ENCODE results near the gene TMEM45B. TPM values are rescaled to one million over a fixed set of nuclear protein-coding genes. Genes with fewer than 3 reads are reported as not detected.
A peak's percentile ranks its signal among the peaks of the same experiment; 100 is the strongest.

The TMEM45B gene
- total and polyA plus RNA-seq, 8 donors = 0.51 to 3.1 (median 1.6) TPM

DNA sequence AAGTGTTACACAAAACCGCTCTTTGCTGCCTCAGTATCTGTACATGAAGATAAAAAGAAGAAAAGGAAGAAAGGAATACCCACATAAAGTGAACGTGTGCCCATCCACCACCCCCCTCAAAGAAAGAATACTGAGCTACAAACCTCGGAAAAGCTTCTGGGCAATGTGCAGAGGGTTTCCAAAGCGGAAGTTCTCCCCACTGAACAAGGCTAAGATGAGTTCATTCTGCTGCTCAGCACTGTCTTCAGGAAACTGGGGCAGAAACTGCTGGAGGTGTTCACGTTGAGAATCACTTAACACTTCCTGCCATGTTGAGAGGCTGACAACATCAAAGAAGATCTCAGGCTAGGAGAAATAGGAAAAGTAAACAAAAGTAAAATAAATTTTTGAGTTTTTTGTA is 72.8 kb downstream of the TMEM45B start:
- WGBS, 2 donors = 89% methylated on average over 5 of the region's 5 CpGs
- Histone ChIP-seq H3K4me1 (no peaks in the 10 kb centered on the region), H3K4me3 (no peak overlapping the region), H3K27ac (no peak overlapping the region), H3K36me3 (peaks cover 0 to 54% (median 22%) of the 10 kb centered on the region in 3 donors), H3K9me3 (no peaks in the 10 kb centered on the region), H3K27me3 (no peaks in the 10 kb centered on the region)
- no peak for TF ChIP-seq CTCF (IDR thresholded peaks at IDR 0.05)
- ATAC-seq = no peak
- no peak for DNase-seq
- no peak for FAIRE-seq
- intact Hi-C loops (cut with DNase I) = no loop called here

GRCh38 chr11:129894278-129895125 is 78.9 kb downstream of the TMEM45B start:
- ATAC-seq (peak in 2 of 4 donors; percentile 29 to 38), DNase-seq (no peak), FAIRE-seq (no peak)
- Histone ChIP-seq H3K4me1 (peaks cover 0 to 8% (median 0%) of the 10 kb centered on the region in 3 donors), H3K9me3 (no peaks in the 10 kb centered on the region), H3K36me3 (no peaks in the 10 kb centered on the region), H3K27me3 (no peaks in the 10 kb centered on the region), H3K27ac (peak overlapping the region; percentile 40 to 79 (median 56)), H3K4me3 (peak overlapping the region; percentile 75 to 93 (median 86))
- WGBS, 2 donors = 14 to 17% methylated on average over 13 of the region's 13 CpGs
- intact Hi-C loops (cut with DNase I) = no loop called here
- TF ChIP-seq CTCF (IDR thresholded peaks at IDR 0.05) = no peak

GRCh38 chr11:129895126-129896041 is 79.7 kb downstream of the TMEM45B start, which contains the start of gene NFRKB:
TSS of gene NFRKB (minus strand) at chr11:129895578. CDS start at chr11:129892849, 2,729 bp downstream.
- ATAC-seq (peak; percentile 98 to 100 (median 99)), FAIRE-seq (no peak), DNase-seq (peak; percentile 79 to 98 (median 90))
- no peaks in the 10 kb centered on the region for H3K36me3 ChIP-seq
- no peak for TF ChIP-seq CTCF (IDR thresholded peaks at IDR 0.05)
- WGBS, 2 donors = 0 to 1% methylated on average over 52 to 77 of the region's 77 CpGs
- H3K4me3 ChIP-seq = peak within 1 kb of the TSS; percentile 75 to 93 (median 86)
- intact Hi-C loops (cut with DNase I) = no loop called here
- no peaks in the 10 kb centered on the region for H3K9me3 ChIP-seq
- peak within 1 kb of the TSS; percentile 40 to 79 (median 56) for H3K27ac ChIP-seq
- H3K4me1 ChIP-seq = peaks cover 0 to 8% (median 0%) of the 10 kb centered on the region in 3 donors
- no peaks in the 10 kb centered on the region for H3K27me3 ChIP-seq

GRCh38 chr11:129896062-129896461 is 80.4 kb downstream of the TMEM45B start:
- Histone ChIP-seq H3K27me3 (no peaks in the 10 kb centered on the region), H3K36me3 (no peaks in the 10 kb centered on the region), H3K9me3 (no peaks in the 10 kb centered on the region), H3K27ac (peak overlapping the region in 3 of 4 donors; percentile 53 to 79 (median 60)), H3K4me1 (peaks cover 0 to 8% (median 0%) of the 10 kb centered on the region in 3 donors), H3K4me3 (peak overlapping the region; percentile 75 to 93 (median 86))
- DNase-seq (no peak), FAIRE-seq (no peak), ATAC-seq (peak in 2 of 4 donors; percentile 8 to 29)
- intact Hi-C loops (cut with DNase I) = no loop called here
- 69 to 70% methylated on average over 9 of the region's 9 CpGs for WGBS, 2 donors
- TF ChIP-seq CTCF (IDR thresholded peaks at IDR 0.05) = no peak

Data from pancreas (tissue), 10 donors.